Thoracic aorta (tissue), 2 donors: ENCODE measurements around the gene LAP3. TPM values are rescaled to one million over a fixed set of nuclear protein-coding genes. Genes with fewer than 3 reads are reported as not detected.

Source experiments
- ATAC-seq: fragments of 150-250 bp; one replicate; pipeline ENCODE4 v1.8.0; 2017; ENCODE audit warnings: low read depth; ENCODE audit not compliant: insufficient number of reproducible peaks, low FRiP score
- DNase-seq: peaks from one replicate; pipeline ENCODE4 v3.0.0-alpha.2; 2020; ENCODE audit warnings: low spot score
- H3K27ac ChIP-seq, 2 donors: fragments of 200-600 bp; sonication (generic); 1 replicate in 1 of 2; 2 replicates in 1 of 2; pipeline ENCODE4 v1.5.1; 2016; ENCODE audit warnings: mild to moderate bottlenecking in 2 of 2, moderate library complexity in 2 of 2
- H3K27me3 ChIP-seq: fragments of 200-600 bp; sonication (generic); replicated peaks from 2 replicates; pipeline ENCODE4 v1.6.0; 2016; ENCODE audit warnings: mild to moderate bottlenecking; ENCODE audit not compliant: insufficient read depth
- H3K36me3 ChIP-seq: fragments of 200-600 bp; sonication (generic); one replicate; pipeline ENCODE4 v1.5.1; 2016
- H3K4me1 ChIP-seq, 2 donors: fragments of 200-600 bp; sonication (generic); 1 replicate in 1 of 2; 2 replicates in 1 of 2; pipeline versions ENCODE4 v1.5.1 to v1.6.0; 2016; ENCODE audit warnings: low read depth in 2 of 2, mild to moderate bottlenecking in 1 of 2; ENCODE audit not compliant: control insufficient read depth in 1 of 2
- H3K4me3 ChIP-seq: fragments of 200-600 bp; sonication (generic); 2 replicates; pipeline ENCODE4 v1.5.1; 2016; ENCODE audit warnings: mild to moderate bottlenecking
- H3K9me3 ChIP-seq: fragments of 200-600 bp; sonication (generic); 2 replicates; pipeline ENCODE4 v1.5.1; 2016
- CTCF ChIP-seq: fragments of 200-600 bp; sonication (generic); IDR thresholded peaks from one replicate; pipeline ENCODE4 v1.5.1; 2019; ENCODE audit warnings: antibody characterized with exemption
- total RNA-seq, 2 donors: library from RNA; depleted of rRNA; stranded (reverse); fragments of >200 nt; gene quantifications; one replicate each; pipeline versions ENCODE4 v1.1.0 to v1.2.3, GENCODE V29; 2016

The LAP3 gene
- total RNA-seq, 2 donors from 2014 or later, result 83.3 to 91.2 TPM

- Histone ChIP-seq H3K36me3 (no peaks in the 10 kb centered on the region), H3K9me3 (no peaks in the 10 kb centered on the region), H3K27me3 (no peaks in the 10 kb centered on the region), H3K4me3 (peak within 1 kb of the TSS; percentile 90), H3K4me1 (peaks cover 24 to 45% of the 10 kb centered on the region in 2 donors), H3K27ac (peak within 1 kb of the TSS; percentile 70 to 90)
- no peak for TF ChIP-seq CTCF
- ATAC-seq (peak; percentile 95), DNase-seq (peak; percentile 94)
Observed at GRCh38 chr4:17614416-17615299, 37.7 kb downstream of the LAP3 start, which contains the start of gene MED28. TSS of gene MED28 (plus strand) at chr4:17614641. CDS start at chr4:17614655, 14 bp downstream.

GRCh38 chr4:17616283-17616682 lies 39.3 kb downstream of the LAP3 start:
- Histone ChIP-seq H3K4me1 (peaks cover 24 to 47% of the 10 kb centered on the region in 2 donors), H3K27me3 (no peaks in the 10 kb centered on the region), H3K27ac (no peak overlapping the region), H3K4me3 (peak overlapping the region; percentile 90), H3K9me3 (no peaks in the 10 kb centered on the region), H3K36me3 (peaks cover 14% of the 10 kb centered on the region)
- no peak for ATAC-seq
- TF ChIP-seq CTCF, result no peak
- DNase-seq, result no peak

GRCh38 chr4:17618926-17619325 lies 41.9 kb downstream of the LAP3 start:
- no peak for DNase-seq
- H3K4me1 ChIP-seq, result peaks cover 24 to 47% of the 10 kb centered on the region in 2 donors
- peaks cover 39% of the 10 kb centered on the region for H3K36me3 ChIP-seq
- no peak for ATAC-seq
- no peak for TF ChIP-seq CTCF
- no peak overlapping the region for H3K27ac ChIP-seq
- no peaks in the 10 kb centered on the region for H3K27me3 ChIP-seq
- H3K4me3 ChIP-seq, result no peak overlapping the region
- H3K9me3 ChIP-seq, result no peaks in the 10 kb centered on the region

- H3K27ac ChIP-seq, result no peak overlapping the region
- DNase-seq (no peak), ATAC-seq (no peak)
- TF ChIP-seq CTCF, result no peak
- no peak overlapping the region for H3K4me3 ChIP-seq
- H3K4me1 ChIP-seq, result peaks cover 24 to 47% of the 10 kb centered on the region in 2 donors
- H3K27me3 ChIP-seq, result no peaks in the 10 kb centered on the region
- peaks cover 45% of the 10 kb centered on the region for H3K36me3 ChIP-seq
- no peaks in the 10 kb centered on the region for H3K9me3 ChIP-seq
Observed at GRCh38 chr4:17619416-17620105, 42.6 kb downstream of the LAP3 start.

GRCh38 chr4:17623451-17624001 lies 46.5 kb downstream of the LAP3 start:
- Histone ChIP-seq H3K4me1 (peaks cover 3 to 13% of the 10 kb centered on the region in 2 donors), H3K36me3 (peaks cover 84% of the 10 kb centered on the region), H3K27ac (no peak overlapping the region), H3K4me3 (no peak overlapping the region), H3K9me3 (no peaks in the 10 kb centered on the region), H3K27me3 (no peaks in the 10 kb centered on the region)
- DNase-seq (no peak), ATAC-seq (no peak)
- TF ChIP-seq CTCF, result no peak
